Measurements from ENCODE around the gene CMTM6.

DNA sequence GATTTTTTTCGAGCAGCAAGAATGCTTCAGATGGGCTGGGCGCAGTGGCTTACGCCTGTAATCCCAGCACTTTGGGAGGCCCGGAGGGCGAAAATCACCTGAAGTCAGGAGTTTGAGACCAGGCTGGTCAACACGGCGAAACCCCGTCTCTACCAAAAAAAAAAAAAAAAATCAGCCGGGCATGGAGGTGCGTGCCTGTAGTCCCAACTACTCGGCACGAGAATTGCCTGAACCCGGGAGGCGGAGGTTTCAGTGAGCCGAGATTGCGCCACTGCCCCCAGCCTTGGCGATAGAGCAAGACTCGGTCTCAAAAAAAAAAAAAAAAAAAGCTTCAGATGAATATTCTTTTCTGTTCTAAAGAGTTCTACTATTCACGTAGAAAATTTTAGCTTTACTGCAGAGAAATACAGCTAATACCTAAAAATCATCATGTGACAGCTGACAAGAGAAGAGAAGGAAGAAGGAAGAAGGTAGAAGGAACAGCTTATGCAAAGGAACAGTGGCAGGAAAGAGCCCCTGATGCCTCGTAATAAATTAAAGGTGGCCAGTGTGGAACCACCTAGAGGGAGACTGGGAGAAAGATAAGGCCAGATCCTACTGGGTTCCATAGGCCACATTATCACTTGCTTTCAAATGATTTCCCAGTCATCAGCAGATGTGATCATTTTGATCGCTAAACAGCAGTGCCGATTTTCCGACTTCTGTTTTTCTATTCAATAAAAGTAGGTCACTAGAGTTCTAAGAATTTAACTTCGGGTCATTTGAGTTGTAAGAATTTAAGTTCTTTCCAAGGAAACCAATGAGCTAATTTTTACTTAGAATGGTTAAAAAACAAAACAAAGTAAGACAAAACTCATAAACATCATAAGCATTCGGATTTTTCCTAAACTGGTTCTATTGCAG is 1.5 kb downstream of the CMTM6 start:
- no peak for TF ChIP-seq FOXK2 (IDR thresholded peaks at IDR 0.05)
- TF ChIP-seq, protein P1, sequence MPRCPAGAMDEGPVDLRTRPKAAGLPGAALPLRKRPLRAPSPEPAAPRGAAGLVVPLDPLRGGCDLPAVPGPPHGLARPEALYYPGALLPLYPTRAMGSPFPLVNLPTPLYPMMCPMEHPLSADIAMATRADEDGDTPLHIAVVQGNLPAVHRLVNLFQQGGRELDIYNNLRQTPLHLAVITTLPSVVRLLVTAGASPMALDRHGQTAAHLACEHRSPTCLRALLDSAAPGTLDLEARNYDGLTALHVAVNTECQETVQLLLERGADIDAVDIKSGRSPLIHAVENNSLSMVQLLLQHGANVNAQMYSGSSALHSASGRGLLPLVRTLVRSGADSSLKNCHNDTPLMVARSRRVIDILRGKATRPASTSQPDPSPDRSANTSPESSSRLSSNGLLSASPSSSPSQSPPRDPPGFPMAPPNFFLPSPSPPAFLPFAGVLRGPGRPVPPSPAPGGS (IDR thresholded peaks at IDR 0.05; ENCODE audit: borderline replicate concordance, insufficient read depth, low read depth, low read length, poor library complexity, severe bottlenecking) = no peak
- no peak for TF ChIP-seq SPI1 (IDR thresholded peaks at IDR 0.05; ENCODE audit: borderline replicate concordance, insufficient read depth, low read depth, low read length)
- TF ChIP-seq GABPA (IDR thresholded peaks at IDR 0.05; ENCODE audit: low read depth) = no peak
- TF ChIP-seq, protein P2, sequence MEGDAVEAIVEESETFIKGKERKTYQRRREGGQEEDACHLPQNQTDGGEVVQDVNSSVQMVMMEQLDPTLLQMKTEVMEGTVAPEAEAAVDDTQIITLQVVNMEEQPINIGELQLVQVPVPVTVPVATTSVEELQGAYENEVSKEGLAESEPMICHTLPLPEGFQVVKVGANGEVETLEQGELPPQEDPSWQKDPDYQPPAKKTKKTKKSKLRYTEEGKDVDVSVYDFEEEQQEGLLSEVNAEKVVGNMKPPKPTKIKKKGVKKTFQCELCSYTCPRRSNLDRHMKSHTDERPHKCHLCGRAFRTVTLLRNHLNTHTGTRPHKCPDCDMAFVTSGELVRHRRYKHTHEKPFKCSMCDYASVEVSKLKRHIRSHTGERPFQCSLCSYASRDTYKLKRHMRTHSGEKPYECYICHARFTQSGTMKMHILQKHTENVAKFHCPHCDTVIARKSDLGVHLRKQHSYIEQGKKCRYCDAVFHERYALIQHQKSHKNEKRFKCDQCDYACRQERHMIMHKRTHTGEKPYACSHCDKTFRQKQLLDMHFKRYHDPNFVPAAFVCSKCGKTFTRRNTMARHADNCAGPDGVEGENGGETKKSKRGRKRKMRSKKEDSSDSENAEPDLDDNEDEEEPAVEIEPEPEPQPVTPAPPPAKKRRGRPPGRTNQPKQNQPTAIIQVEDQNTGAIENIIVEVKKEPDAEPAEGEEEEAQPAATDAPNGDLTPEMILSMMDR (IDR thresholded peaks at IDR 0.05 in 2 of 3, conservative IDR thresholded peaks at IDR 0.05 in 1 of 3; ENCODE audit: control insufficient read depth in 2 of 3, extremely low read depth in 1 of 3, insufficient read depth in 1 of 3, low read depth in 3 of 3, low read length in 3 of 3) = no peak
- no peak for TF ChIP-seq KLF5 (IDR thresholded peaks at IDR 0.05; ENCODE audit: partially characterized antibody)
- TF ChIP-seq USF1 (IDR thresholded peaks at IDR 0.05; ENCODE audit: borderline replicate concordance, extremely low read length, insufficient read depth, low read depth, low read length) = no peak
- TF ChIP-seq EZH2 (IDR thresholded peaks at IDR 0.05; ENCODE audit: borderline replicate concordance, control insufficient read depth, low read depth, low read length) = no peak
- no peak for TF ChIP-seq POLR2AphosphoS5 (IDR thresholded peaks at IDR 0.05; ENCODE audit: low read length)

All from GM12878 (cell line).